Cerebellar nuclear complex (tissue), 1 donor: Measurements from ENCODE around the gene GID8.
A peak's percentile ranks its signal among the peaks of the same experiment; 100 is the strongest.
"Not testable (repeated sequence)": the region's sequence is repeated elsewhere in the genome, so short reads cannot be mapped to it uniquely, and the experiment has no call there.

Experiments used
- DNase-seq, 2 experiments: peaks; one replicate each; lab custom pipeline; 2025; lab: John Stamatoyannopoulos, UW

Gene GID8

DNA sequence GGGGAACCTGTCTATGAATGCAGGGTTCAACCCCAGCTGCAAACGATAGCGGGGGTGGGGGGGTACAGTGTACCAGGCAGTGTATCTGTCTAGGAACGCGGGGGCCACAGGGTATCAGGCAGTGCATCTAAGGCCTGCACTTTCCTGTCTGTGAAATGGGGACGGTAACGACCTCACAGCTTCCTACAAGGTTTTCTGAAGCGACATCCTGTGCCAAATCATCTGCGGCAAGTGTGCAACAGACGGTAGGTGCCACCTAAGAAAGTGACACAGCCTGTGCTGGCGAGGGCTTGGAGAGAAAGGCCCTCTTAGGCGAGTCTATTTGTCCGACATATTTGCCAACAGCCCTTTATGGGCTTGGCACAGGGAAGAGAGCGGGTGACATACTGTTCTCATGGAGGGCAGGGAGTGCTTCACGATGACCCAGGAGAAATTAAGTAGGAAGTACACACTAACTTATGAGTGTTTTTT is 15.5 kb upstream of the GID8 start:
- no peak for DNase-seq

DNA sequence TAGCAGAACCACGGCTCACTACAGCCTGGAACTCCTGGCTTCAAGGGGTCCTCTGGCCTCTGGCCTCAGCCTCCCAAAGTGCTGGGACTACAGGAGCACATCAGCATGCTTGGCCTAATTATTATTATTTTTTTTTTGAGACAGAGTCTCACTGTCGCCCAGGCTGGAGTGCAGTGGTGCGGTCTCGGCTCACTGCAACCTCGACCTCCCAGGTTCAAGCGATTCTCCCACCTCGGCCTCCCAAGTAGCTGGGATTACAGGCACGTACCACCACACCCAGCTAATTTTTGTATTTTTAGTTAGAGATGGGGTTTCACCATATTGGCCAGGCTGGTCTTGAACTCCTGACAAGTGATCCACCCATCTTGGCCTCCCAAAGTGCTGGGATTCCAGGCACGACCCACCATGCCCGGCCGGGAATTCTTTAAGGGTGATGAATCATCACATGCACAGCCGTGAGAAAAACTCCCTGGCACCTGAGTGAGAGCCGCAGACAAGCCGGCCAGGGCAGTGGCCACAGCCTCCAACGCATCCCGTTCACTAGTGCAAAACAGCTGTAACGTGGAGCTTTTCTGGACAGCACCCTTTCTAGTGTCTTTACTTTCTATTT is 14.8 kb upstream of the GID8 start:
- not testable (repeated sequence) for DNase-seq

GRCh38 chr20:62923669-62924441 is 14.1 kb upstream of the GID8 start:
- DNase-seq, result no peak

DNA sequence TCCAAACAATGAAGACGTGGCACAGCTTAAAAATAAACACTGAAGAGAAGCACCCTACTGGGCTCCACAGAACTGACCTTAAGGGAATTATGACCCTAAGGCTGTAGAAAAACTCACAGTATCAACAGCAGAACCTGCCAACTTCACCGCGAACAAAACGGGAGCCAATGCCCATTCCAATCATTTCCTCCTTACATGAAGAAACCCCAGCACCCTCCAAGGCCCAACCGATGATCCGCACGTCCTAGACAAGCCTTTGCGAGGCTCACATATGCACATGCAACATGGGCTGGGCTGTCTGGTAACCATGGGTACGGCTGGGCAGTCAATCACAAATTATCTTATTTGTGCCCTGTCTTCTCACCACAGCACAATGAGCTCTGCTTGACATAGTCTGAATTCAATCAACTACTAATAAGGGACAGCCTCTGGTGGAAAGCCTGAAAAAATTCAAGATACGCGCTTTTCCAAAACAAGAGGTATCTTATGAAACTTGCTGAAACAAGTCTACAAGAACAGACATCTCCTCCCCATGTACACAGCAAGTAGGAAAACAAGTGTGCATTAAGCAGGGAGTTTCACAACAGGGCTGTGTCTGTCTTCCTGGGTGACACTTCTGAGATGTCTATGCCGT is 13.4 kb upstream of the GID8 start:
- DNase-seq, result no peak

- DNase-seq, result no peak
Measured at GRCh38 chr20:62925076-62925419, 12.9 kb upstream of the GID8 start.

GRCh38 chr20:62925420-62926228 is 12.3 kb upstream of the GID8 start:
- no peak for DNase-seq

DNA sequence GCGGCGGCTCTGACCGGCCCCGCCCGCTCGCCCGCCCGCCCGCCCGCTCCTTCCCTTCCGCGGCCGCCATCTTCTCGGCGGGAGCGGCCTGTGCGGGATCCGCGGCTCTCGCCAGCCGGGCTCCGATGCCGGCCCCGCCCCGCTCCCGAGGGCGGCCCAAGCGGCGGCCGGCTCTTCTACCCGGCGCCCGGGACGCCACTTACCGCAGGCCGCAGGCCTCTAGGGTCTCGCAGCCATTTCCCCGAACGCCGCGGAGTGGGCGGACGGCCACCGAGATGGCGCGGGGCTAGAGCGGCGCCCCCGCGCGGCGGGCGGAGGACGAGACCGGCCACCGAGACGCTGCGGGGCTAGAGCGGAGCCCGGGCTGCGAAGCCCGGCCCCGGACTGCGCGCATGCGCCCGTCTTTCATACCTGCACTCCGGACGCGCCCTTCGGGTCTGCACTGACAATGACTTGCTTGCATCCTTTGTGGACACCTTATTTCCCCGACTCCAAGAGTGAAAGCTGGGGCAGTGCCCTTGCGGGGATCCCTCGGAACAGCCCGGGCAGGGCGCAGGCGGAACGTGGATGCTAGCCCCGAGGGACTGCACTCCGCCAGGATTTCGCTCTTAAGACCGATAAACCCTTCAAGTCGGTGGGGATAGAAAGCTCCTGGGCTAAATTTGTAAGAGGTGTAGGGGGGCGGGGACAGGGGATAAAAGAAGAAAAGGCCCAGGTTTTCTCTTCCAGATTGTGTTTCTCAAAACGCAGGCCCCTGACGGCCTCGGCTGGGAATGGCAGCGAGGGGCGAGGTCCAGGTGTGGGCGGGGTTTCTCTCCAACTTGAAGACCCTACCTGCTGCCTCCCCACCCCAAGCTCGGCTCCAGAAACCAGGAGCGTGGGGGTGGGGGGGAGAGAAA is 11.5 kb upstream of the GID8 start, which contains the start of gene DIDO1:
Gene DIDO1 (minus strand): TSS at position 277 of the 899 bp plus-strand sequence.
- peak; percentile 43 to 63 for DNase-seq

- DNase-seq, result no peak
Measured at GRCh38 chr20:62927128-62927705, 10.7 kb upstream of the GID8 start.

- no peak for DNase-seq
Measured at GRCh38 chr20:62928246-62928939, 9.6 kb upstream of the GID8 start.

- no peak for DNase-seq
Measured at GRCh38 chr20:62929051-62929538, 8.9 kb upstream of the GID8 start.

GRCh38 chr20:62931464-62931863 is 6.5 kb upstream of the GID8 start:
- DNase-seq, result no peak

DNA sequence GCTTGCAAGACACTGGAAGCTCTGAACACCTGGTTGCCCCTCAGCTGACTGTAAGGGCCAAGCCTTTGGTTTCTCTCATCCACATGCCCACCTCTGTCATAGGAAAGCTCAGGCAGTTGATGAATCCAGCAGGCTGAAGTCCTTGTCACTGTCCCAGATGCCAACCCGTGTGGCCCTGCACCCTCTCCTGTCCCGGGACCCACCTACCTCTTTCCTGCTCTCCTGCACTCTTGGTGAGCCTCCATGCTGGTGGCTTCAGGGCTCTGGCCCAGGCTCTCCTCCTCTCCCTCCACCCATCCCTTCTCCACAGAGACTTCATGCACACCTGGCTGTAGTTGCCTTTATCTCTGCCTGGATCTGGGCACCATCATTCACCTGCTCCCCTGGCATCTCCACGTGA is 4.0 kb upstream of the GID8 start:
- no peak for DNase-seq

GRCh38 chr20:62935204-62935967 is 2.6 kb upstream of the GID8 start:
- DNase-seq, result no peak

DNA sequence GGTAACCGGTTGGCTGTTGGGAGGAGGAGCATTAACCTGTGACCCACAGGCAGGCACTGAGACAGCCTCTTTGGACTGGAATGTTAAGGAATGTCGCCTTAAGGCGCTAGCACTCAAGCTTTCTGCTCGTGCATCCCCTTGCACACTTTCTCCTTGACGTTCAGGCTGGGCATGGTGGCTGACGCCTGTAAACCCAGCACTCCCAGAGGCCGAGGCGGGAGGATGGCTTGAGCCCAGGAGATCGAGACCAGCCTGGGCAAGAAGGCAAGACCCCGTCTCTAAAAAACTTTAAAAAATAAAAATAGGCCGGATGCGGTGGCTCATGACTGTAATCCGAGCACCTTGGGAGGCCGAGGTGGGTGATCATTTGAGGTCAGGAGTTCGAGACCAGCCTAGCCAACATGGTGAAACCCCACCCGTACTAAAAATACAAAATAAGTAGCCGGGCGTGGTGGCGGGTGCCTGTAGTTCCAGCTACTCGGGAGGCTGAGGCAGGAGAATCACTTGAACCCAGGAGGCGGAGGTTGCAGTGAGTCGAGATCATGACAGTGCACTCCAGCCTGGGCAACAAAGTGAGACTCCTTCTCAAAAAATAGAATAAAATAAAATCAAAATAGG is 1.9 kb upstream of the GID8 start:
- no peak for DNase-seq

GRCh38 chr20:62937268-62938104 is 461 bp upstream of the GID8 start:
- peak; percentile 23 to 67 for DNase-seq

- DNase-seq, result no peak
Measured at GRCh38 chr20:62940875-62941274, 2.9 kb downstream of the GID8 start.

GRCh38 chr20:62941792-62942191 is 3.8 kb downstream of the GID8 start:
- DNase-seq, result no peak

DNA sequence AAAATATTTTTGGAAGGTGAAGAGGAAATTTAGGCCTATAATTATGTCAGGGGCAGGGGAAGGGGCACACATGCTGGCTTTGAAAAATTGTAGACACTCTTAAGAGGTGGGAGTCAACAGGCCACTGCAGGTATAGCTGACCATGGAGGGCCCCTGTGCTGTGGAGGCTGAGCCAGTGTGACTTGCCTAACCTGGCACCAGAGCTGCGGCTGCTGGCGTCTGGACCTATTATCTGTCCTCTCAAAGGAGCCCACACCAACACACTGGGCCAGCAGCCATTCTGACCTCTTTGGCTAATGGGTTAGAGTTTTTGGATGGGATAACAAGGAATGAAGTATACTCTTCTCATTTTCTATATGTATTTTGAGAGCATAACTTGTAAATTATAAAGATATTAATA is 4.5 kb downstream of the GID8 start:
- DNase-seq, result no peak
